Measurements from ENCODE around the gene GNAQ.

DNA sequence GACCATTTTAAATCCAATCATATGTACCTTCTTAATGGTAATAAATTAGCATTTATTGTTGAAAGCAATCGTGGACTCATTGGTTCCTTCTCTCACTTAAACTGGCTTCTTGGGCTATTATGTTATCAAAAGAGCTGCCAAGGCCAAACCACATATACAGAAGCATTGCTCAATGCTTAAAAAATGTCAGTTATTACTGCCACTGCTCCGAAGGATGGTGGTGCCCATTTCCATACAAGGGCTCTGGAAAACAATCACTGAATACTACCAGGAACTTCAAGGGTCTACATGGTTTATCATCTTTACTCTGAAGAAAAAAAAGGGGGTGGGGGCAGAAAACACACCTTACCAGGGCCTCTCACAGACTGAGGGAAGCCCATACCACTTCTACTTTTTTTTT, 104.3 kb downstream of the GNAQ start:
- no peak for TF ChIP-seq CTCF (IDR thresholded peaks at IDR 0.05; ENCODE audit: borderline replicate concordance, extremely low read depth, low read length, poor library complexity, severe bottlenecking)
- no peak for TF ChIP-seq EZH2 (IDR thresholded peaks at IDR 0.05; ENCODE audit: borderline replicate concordance, low read depth, low read length, severe bottlenecking)

All from DND-41 (cell line).